GM19467 (cell line): ENCODE measurements around the gene ATG9B.

ENCODE experiments used
- ATAC-seq: cut with Tn5 transposase; IDR thresholded peaks from one replicate; pipeline ENCODE4 v1.9.1; 2021; ENCODE audit warnings: mild to moderate bottlenecking, moderate library complexity; ENCODE audit not compliant: unreplicated experiment

Gene ATG9B

DNA sequence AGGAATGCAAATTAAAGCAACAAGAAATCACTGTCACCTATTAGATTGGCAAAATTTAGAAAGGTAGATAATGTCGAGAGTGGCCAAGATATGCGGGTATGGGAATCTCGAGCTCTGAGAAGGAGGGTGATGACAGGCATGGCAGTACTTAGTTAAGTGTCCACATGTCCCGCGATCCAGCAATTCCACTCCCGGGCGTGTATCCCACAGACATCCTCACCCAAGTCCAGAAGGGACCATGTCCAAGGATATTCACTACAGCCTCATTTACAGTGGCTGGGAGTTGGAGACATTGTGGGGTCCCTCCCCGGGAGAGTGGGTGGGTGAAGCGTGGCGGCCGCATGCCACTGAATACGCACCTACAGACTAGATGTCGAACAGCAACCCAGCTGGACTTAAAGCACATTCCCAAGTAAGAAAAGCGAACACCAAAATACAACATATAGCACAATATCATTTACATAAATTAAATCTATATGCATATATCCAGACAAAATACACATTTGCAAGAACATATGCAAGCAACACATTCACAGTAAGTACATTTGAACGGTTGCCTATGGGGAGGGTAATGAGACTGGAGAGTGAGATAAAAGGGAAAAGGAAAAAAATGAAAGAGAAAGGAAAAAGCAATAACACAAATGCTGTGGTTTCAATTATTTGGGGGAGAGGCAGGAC is 56.1 kb downstream of the ATG9B start:
- no peak for ATAC-seq

DNA sequence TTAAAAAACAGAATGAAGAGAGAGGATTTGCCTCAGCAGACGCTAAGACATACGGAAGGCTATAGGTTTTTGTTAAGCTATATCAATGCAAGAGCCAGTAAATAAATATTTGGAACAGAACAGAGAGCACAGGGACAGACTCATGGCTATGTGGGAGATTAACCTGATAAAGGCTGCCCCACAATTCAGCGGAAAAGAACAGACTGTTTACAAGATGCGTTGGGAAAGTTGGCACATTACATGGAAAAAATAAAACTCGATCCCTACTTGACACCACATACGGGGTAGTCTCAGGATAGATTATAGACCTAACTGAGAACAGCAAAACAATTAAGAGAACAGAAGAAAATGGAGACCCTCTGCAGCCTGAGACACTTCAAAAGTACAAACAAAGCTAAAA is 56.9 kb downstream of the ATG9B start:
- no peak for ATAC-seq

DNA sequence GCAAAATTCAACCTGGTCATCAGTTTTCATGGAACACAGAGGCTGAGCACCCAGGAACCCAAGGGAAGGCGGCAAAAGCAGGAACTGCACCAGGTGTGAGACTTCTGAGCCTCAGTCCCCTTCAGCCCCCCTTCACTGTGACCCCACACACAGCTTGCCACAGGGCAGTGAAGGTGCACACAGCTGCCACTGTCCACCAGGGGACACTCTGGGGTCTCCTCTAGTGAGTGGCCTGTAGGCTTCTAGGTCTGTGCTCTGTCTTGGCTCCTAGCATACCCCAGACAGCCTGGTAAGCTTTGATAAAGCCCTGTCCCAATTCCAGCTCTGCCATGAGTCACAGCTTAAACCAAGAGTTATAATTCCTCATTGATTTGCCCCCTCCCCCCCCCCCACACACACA is 58.3 kb downstream of the ATG9B start:
- no peak for ATAC-seq

DNA sequence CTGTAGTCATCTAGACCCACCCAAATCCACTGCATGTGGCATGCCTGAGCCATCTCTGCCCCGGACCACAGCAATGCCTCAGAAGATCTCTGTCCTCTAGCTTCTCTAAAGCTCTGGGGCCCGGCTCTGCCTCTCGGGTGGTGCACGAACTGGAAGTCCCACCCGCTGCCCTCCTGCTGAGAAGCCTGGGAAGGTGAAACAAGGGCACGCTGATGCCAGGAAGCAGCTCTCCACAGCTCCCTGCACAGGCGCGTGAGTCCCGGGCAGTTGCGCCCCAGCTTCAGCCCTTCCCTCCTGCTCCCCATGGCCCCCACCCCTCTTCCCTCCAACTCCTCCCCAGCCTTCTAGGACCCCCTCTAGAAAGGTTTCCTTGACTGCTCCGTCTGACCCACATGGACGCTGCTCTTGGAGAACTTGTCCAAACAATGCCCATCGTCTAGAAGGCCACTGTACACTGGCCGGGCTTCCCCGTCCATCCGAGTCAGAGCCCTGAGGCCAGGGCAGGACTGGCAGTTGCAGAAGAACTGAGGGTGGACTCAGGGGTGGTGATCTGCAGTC is 58.9 kb downstream of the ATG9B start:
- ATAC-seq, result no peak
